Activated T-cell treated with anti-CD3 and anti-CD28 coated beads, Interleukin-2, amount 50 U/mL, for 4 hours (primary cell): ENCODE measurements around the gene ZNF667. TPM values are rescaled to one million over a fixed set of nuclear protein-coding genes. Genes with fewer than 3 reads are reported as not detected.
A peak's percentile ranks its signal among the peaks of the same experiment; 100 is the strongest.

ENCODE experiments used
- ATAC-seq, 2 donors: fragments of 200-7000 bp; cut with Tn5 transposase; one replicate each; pipeline ENCODE4 v1.10.0; 2021
- DNase-seq: peaks from one replicate; pipeline ENCODE4 v3.0.0-alpha.2; 2020
- H3K27me3 Mint-ChIP-seq: one replicate; pipeline ENCODE4 v1.8.0; 2021; ENCODE audit warnings: low read depth, mixed read lengths
- H3K36me3 Mint-ChIP-seq: one replicate; pipeline ENCODE4 v1.8.0; 2022; ENCODE audit warnings: mixed read lengths; ENCODE audit not compliant: insufficient read depth
- H3K4me1 Mint-ChIP-seq: one replicate; pipeline ENCODE4 v1.8.0; 2021; ENCODE audit warnings: low read depth, mixed read lengths
- H3K4me3 Mint-ChIP-seq: one replicate; pipeline ENCODE4 v1.8.0; 2021; ENCODE audit warnings: mild to moderate bottlenecking, moderate library complexity, mixed read lengths
- H3K9me3 Mint-ChIP-seq: one replicate; pipeline ENCODE4 v1.8.0; 2021; ENCODE audit warnings: mixed read lengths
- total RNA-seq, 3 donors: library from RNA; stranded (reverse); gene quantifications; one replicate each; pipeline ENCODE4 v1.2.1, GENCODE V29; 2021

The ZNF667 gene
- total RNA-seq, result 1 to 10 TPM in 1 of 3 donors, under 1 TPM in 2; 0.82 to 1.7 (median 0.92) TPM

DNA sequence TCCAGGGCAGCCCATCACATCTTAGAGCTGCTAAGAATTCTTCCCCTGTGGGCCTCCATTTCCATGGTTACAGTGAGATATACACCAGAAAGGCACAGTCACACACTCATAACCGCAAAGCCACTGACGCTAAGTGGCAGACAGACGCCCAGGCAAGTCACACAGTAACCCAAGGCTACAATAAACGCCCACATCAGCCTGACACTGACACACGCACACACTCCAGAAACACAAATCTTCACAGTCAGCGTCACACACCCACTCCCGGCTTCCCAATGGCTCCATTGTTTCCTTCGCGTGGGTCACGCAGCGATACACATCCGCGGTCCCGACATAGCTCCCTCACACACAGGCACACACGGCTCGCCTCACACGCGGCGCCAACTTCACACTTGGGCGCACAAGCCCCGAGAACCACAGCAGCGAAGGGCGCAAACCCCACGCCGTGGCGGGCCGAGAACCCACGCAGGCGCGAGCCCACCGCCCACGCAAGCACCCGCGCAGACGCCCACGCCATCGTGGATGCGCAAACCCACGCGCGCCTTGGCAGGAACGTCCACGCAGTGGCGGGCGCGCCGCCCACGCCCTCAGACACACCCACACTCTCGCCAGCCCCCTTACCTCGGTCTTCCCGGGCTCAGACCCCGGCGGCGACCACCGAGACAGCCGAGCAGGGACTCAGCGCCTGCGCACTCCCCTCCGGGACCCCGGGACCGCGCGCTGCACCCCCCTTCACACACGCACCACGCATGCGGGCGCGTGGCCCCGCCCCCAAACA lies at the start of gene ZNF667:
ZNF667 (minus strand) TSS at position 695 of the 778 bp plus-strand sequence. CDS start 14,975 bp downstream, outside the sequence.
- ATAC-seq (peak; percentile 57 to 65), DNase-seq (peak; percentile 23)
- Mint-ChIP-seq H3K4me3 (peak within 1 kb of the TSS; percentile 85), H3K9me3 (peaks cover 59% of the 10 kb centered on the region), H3K36me3 (peaks cover 11% of the 10 kb centered on the region), H3K4me1 (peaks cover 15% of the 10 kb centered on the region), H3K27me3 (peaks cover 33% of the 10 kb centered on the region)

DNA sequence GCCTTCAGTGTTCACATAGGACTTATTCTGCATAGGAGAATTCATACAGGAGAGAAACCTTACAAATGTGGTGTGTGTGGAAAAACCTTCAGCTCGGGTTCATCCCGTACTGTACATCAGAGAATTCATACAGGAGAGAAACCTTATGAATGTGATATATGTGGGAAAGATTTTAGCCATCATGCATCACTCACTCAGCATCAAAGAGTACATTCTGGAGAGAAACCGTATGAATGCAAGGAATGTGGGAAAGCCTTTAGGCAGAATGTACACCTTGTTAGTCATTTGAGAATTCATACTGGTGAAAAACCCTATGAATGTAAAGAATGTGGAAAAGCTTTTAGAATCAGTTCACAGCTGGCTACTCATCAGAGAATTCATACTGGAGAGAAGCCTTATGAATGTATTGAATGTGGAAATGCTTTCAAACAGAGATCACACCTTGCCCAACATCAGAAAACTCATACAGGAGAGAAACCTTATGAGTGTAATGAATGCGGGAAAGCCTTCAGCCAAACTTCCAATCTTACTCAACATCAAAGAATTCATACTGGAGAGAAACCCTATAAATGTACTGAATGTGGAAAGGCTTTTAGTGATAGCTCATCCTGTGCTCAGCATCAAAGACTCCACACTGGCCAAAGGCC lies 48.2 kb upstream of the ZNF667 start:
- ATAC-seq (no peak), DNase-seq (no peak)
- H3K9me3 Mint-ChIP-seq, result peaks cover 68% of the 10 kb centered on the region
- peaks cover 5% of the 10 kb centered on the region for H3K36me3 Mint-ChIP-seq
- no peak overlapping the region for H3K4me3 Mint-ChIP-seq
- H3K27me3 Mint-ChIP-seq, result no peaks in the 10 kb centered on the region
- H3K4me1 Mint-ChIP-seq, result no peaks in the 10 kb centered on the region

DNA sequence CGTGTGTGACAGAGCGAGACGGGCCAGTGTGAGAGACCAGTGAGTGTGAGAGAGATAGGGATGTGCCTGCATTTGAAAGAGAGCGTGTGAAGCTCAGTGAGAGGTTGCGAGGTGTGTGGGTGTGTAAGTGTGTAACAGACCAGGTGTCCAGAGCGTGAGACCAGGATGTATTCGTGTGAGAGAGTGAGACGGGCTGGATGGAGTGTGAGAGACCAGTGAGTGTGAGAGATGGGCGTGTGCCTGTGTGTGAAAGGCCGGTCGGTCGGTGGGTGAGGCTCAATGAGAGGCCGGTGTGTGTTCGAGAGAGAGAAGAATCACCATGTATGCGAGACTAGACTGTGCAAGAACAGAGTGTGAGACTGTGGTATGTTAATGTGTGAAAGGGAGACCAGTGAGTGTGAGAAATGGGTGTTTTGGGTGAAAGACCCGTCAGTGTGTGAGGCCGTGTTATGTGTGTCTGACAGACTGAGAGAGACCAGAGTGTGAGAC lies 31.2 kb upstream of the ZNF667 start:
- H3K4me3 Mint-ChIP-seq, result no peak overlapping the region
- DNase-seq (no peak), ATAC-seq (no peak)
- peaks cover 17% of the 10 kb centered on the region for H3K9me3 Mint-ChIP-seq
- peaks cover 6% of the 10 kb centered on the region for H3K27me3 Mint-ChIP-seq
- H3K4me1 Mint-ChIP-seq, result peaks cover 8% of the 10 kb centered on the region
- H3K36me3 Mint-ChIP-seq, result peaks cover 6% of the 10 kb centered on the region

DNA sequence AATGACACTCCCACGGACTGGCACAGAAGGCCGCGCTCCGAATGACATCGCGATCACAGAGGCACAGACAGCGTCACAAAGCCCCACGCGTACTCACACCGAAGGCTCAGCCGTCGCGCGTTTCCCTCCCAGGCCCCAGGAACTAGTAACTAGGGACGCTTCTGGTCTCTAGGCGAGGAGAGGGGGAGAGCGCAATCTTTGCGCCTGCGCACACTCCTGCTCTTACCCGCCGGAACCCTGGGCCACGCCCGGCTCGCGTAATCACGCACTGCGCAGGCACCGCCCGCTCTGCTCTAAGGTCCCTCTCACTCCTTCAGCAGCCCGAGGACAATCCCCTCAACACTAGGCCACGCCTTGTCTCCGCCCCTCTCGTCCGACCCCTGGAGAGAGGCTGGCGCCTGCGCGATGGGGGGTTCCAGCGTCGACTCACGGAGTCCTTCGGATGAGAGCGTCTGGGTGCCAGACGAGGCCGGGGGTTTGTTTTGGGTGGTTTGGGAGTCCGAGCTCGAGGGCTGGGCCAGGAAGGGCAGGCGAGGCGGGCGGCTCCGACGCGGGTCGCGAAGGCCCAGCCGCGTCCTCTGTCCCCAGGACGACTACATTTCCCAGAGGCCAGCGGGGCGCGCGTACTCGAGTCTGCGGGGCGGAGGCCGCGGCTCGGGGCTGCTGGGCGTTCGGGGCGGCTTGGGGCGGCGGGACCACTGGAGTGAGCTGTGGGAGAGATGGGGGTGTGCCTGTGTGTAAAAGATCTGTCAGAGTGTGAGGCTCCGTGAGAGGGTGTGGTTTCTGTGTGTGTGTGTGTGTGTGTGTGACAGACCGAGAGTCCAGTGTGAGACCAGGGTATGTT lies 30.5 kb upstream of the ZNF667 start, which contains the start of gene ZNF471:
ZNF471 (plus strand) TSS at position 410 of the 844 bp plus-strand sequence. CDS start 3,717 bp downstream, outside the sequence.
- peaks cover 17% of the 10 kb centered on the region for H3K9me3 Mint-ChIP-seq
- peak; percentile 99 to 100 for ATAC-seq
- H3K4me1 Mint-ChIP-seq, result peaks cover 8% of the 10 kb centered on the region
- H3K36me3 Mint-ChIP-seq, result peaks cover 3% of the 10 kb centered on the region
- peaks cover 8% of the 10 kb centered on the region for H3K27me3 Mint-ChIP-seq
- DNase-seq, result peak; percentile 79
- no peak within 1 kb of the TSS for H3K4me3 Mint-ChIP-seq

DNA sequence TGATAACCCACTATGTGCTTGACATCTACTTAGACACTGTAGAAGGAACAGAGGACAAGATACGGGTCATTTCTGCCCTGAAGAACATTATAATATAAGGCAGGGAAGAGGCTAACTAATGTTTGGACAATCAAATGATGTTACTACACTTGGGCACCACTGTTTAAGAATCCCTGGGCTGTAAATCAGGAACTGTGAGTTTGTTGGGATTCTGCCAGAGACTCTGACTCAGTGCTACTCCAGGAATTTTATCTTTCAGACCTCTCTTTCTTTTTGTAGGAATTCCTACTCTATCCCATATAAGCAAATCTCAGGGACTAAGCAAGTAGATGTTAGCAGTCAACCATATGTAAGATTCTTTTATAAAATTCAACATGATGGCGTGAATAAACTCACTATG lies 27.4 kb upstream of the ZNF667 start:
- ATAC-seq (no peak), DNase-seq (no peak)
- H3K4me1 Mint-ChIP-seq, result peaks cover 8% of the 10 kb centered on the region
- H3K27me3 Mint-ChIP-seq, result peaks cover 8% of the 10 kb centered on the region
- H3K36me3 Mint-ChIP-seq, result peaks cover 6% of the 10 kb centered on the region
- peaks cover 40% of the 10 kb centered on the region for H3K9me3 Mint-ChIP-seq
- H3K4me3 Mint-ChIP-seq, result no peak overlapping the region

DNA sequence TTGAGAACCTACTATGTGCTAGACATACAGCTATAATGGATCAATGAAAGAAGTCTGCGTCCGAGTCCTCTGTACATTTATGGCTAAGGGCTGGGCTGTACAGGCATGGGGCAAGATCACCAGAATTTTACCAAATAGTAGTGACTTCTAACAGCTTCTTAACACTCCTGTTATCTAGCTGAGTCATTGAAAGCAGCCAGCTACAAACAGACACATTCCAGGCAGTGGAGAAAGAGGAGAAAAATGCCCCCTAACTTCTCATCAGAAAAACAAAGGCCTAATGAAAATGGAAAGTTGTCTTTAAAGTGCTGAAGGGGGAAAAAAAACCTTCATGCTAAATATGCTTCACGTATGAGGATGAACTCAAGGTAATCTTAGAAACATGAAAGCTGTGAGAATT lies 14.3 kb upstream of the ZNF667 start:
- ATAC-seq, result no peak

DNA sequence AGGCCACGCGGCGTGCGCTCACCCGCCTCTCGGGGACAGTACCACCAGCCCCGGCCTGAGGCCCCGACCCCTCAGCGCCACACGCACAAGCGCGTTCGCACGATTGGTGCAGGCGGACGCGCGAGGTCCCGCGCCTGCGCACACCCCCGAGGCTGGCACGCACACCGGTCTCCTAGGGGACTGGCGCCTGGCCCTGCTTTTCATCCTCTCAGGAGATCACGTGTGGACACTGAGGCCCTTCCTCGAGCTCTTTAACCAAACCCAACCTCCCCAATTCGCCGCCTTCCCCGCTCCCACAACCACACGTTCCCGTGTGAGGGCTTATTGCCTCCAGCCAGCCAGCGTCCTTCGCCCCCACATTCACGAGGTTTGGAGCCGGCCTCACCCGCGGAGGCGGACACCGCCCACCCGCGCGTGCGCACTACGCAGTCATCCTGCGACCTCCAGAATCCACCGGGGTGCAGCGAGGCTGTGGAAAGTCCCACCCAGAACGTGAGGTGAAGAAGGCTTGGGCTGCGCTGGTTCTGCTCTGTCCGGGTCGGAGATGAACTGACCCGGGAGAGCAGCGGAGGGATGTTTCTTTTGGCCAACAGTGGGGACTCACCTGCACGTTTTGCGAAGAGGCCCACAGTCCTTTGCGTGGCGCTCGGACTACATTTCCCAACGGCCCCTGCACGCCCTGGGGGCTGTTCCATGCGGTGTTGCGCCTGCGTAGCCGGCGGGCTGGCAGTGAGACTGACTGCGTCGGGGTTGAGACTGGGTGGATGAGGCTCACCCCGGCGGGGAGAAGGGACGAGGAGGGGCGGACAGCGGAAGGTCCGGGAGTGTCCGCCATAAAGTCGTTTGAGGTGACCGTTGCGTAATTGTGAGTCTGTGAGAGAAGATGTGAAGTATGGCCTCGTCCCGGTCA lies 539 bp upstream of the ZNF667 start:
- Mint-ChIP-seq H3K4me3 (peak overlapping the region; percentile 85), H3K9me3 (peaks cover 51% of the 10 kb centered on the region), H3K4me1 (peaks cover 15% of the 10 kb centered on the region), H3K36me3 (peaks cover 11% of the 10 kb centered on the region), H3K27me3 (peaks cover 33% of the 10 kb centered on the region)
- peak; percentile 78 to 85 for ATAC-seq
- peak; percentile 49 for DNase-seq

More for the DNA sequence above, 14.3 kb upstream of the ZNF667 start:
- H3K36me3 Mint-ChIP-seq, result peaks cover 1% of the 10 kb centered on the region
- no peak overlapping the region for H3K4me3 Mint-ChIP-seq
- H3K4me1 Mint-ChIP-seq, result no peaks in the 10 kb centered on the region
- peaks cover 40% of the 10 kb centered on the region for H3K9me3 Mint-ChIP-seq
- no peaks in the 10 kb centered on the region for H3K27me3 Mint-ChIP-seq
- DNase-seq, result no peak

DNA sequence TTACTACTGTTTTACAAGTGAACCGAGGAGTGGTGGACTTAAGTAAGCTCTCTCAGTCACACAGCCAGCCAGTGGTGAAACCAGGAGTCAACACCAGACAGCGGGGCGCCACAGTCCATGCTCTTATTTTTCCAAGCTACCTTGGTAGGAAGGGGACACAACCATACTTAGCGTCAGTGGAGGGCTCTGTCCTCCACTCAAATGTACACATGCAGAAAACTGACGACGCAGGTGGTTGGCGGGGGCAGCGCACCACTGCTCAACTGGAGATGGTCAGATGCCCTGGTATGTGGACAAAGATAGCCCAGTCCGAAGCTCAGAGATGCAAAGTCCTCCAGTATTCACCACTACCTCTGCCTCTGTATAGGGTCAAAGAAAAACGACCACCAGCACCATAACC lies 1.1 kb downstream of the ZNF667 start:
- ATAC-seq, result no peak
- H3K36me3 Mint-ChIP-seq, result peaks cover 11% of the 10 kb centered on the region
- peaks cover 15% of the 10 kb centered on the region for H3K4me1 Mint-ChIP-seq
- H3K9me3 Mint-ChIP-seq, result peaks cover 59% of the 10 kb centered on the region
- DNase-seq, result no peak
- peaks cover 33% of the 10 kb centered on the region for H3K27me3 Mint-ChIP-seq
- H3K4me3 Mint-ChIP-seq, result no peak overlapping the region

DNA sequence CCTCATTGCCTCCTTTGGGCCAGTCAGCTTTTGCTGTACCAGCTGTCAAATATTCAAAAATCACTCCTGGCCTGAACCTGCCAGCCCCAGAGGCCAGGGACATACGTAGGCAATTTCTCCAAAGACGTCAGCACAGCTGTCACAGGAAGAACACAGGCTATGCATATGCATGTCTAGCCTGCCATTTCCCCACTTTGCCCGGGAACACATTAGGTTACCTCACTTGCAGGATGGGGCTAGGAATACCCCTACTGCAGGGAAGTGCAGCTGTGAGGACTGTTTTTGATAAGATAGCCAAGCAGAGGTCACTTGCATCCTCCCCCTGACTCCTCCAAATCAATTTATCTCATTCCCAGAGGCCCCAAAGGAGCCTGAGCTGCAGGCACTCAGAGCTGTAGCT lies 2.8 kb downstream of the ZNF667 start:
- ATAC-seq (no peak), DNase-seq (no peak)
- H3K9me3 Mint-ChIP-seq, result peaks cover 58% of the 10 kb centered on the region
- H3K27me3 Mint-ChIP-seq, result peaks cover 32% of the 10 kb centered on the region
- peaks cover 15% of the 10 kb centered on the region for H3K4me1 Mint-ChIP-seq
- peaks cover 11% of the 10 kb centered on the region for H3K36me3 Mint-ChIP-seq
- H3K4me3 Mint-ChIP-seq, result no peak overlapping the region

DNA sequence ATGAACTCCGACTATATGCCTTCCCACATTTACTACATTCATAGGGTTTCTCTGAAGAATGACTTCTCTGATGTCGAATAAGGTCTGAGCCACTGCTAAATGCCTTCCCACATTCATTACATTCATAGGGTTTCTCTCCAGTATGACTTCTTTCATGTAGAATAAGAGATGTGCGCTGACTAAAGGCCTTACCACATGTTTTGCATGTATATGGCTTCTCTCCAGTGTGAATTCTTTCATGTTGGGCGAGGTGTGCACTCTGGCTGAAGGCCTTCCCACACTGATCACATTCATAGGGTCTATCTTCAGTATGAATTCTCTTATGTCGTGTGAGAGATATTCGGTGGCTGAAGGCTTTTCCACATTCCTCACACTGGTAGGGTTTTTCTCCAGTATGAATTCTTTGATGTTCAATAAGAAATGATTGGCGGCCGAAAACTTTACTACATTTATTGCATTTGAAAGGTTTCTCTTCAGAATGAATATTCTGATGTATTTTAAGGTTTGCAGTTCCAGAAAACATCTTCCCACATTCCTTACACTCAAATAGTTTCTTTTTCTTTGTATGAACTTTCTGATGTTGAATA lies 35.8 kb downstream of the ZNF667 start:
- H3K27me3 Mint-ChIP-seq, result no peaks in the 10 kb centered on the region
- H3K36me3 Mint-ChIP-seq, result peaks cover 9% of the 10 kb centered on the region
- DNase-seq (no peak), ATAC-seq (no peak)
- H3K4me3 Mint-ChIP-seq, result no peak overlapping the region
- no peaks in the 10 kb centered on the region for H3K4me1 Mint-ChIP-seq
- peaks cover 57% of the 10 kb centered on the region for H3K9me3 Mint-ChIP-seq

DNA sequence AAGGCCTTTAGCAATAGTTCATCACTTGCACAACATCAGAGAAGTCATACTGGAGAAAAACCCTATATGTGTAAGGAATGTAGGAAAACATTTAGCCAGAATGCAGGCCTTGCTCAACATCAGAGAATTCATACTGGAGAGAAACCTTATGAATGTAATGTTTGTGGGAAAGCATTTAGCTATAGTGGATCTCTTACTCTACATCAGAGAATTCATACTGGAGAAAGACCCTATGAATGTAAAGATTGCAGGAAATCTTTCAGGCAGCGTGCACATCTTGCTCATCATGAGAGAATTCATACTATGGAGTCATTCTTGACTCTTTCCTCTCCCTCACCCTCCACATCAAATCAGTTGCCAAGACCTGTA lies 53.2 kb downstream of the ZNF667 start:
- Mint-ChIP-seq H3K9me3 (peaks cover 66% of the 10 kb centered on the region), H3K36me3 (peaks cover 57% of the 10 kb centered on the region), H3K27me3 (no peaks in the 10 kb centered on the region), H3K4me3 (no peak overlapping the region), H3K4me1 (no peaks in the 10 kb centered on the region)
- DNase-seq (no peak), ATAC-seq (no peak)

DNA sequence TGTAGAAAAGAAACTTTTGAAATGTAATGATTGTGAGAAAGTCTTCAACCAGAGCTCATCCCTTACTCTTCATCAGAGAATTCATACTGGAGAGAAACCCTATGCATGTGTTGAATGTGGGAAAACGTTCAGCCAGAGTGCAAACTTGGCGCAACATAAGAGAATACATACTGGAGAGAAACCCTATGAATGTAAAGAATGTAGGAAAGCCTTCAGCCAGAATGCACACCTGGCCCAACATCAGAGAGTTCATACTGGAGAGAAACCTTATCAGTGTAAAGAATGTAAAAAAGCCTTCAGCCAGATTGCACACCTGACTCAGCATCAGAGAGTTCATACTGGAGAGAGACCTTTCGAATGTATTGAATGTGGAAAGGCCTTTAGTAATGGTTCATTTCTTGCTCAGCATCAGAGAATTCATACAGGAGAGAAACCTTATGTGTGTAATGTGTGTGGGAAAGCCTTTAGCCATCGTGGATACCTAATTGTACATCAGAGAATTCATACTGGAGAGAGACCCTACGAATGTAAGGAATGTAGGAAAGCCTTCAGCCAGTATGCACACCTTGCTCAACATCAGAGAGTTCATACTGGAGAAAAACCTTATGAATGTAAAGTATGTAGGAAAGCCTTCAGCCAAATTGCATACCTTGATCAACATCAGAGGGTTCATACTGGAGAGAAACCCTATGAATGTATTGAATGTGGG lies 53.7 kb downstream of the ZNF667 start:
- Mint-ChIP-seq H3K27me3 (no peaks in the 10 kb centered on the region), H3K4me1 (no peaks in the 10 kb centered on the region), H3K9me3 (peaks cover 71% of the 10 kb centered on the region), H3K36me3 (peaks cover 61% of the 10 kb centered on the region), H3K4me3 (no peak overlapping the region)
- no peak for DNase-seq
- no peak for ATAC-seq
